Osteoblast (primary cell): ENCODE results near the gene BCAS3. TPM values are rescaled to one million over a fixed set of nuclear protein-coding genes. Genes with fewer than 3 reads are reported as not detected.

ENCODE experiments used
- DNase-seq: peaks from one replicate; pipeline ENCODE4 v3.0.0; 2011; ENCODE audit warnings: low spot score, mixed read lengths; ENCODE audit not compliant: insufficient read length; ENCODE audit errors: missing footprints
- H2AFZ ChIP-seq: 2 replicates; pipeline ENCODE4 v1.6.0; 2011; ENCODE audit warnings: mild to moderate bottlenecking, low read length
- H3K27ac ChIP-seq: 2 replicates; pipeline ENCODE4 v1.5.1; 2011; ENCODE audit warnings: mild to moderate bottlenecking, low read depth, low read length, moderate library complexity
- H3K27me3 ChIP-seq: 2 replicates; pipeline ENCODE4 v1.6.0; 2012; ENCODE audit warnings: mild to moderate bottlenecking, control low read depth, inconsistent platforms, low read length, moderate library complexity; ENCODE audit not compliant: insufficient read depth
- H3K36me3 ChIP-seq: 2 replicates; pipeline ENCODE4 v1.5.1; 2011; ENCODE audit warnings: mild to moderate bottlenecking, low read length, control low read depth, moderate library complexity; ENCODE audit not compliant: insufficient read depth
- H3K4me1 ChIP-seq: 2 replicates; pipeline ENCODE4 v1.5.1; 2011; ENCODE audit warnings: mild to moderate bottlenecking, low read length, control low read depth, moderate library complexity; ENCODE audit not compliant: insufficient read depth
- H3K4me2 ChIP-seq: 2 replicates; pipeline ENCODE4 v1.6.0; 2011; ENCODE audit warnings: mild to moderate bottlenecking, low read length; ENCODE audit not compliant: insufficient read depth
- H3K4me3 ChIP-seq: fragments of 200-600 bp; sonication (generic); 3 replicates; pipeline ENCODE4 v1.5.1; 2012; ENCODE audit warnings: mild to moderate bottlenecking, low read length, inconsistent platforms; ENCODE audit not compliant: insufficient read depth
- H3K79me2 ChIP-seq: 2 replicates; pipeline ENCODE4 v1.6.0; 2012; ENCODE audit warnings: mild to moderate bottlenecking, low read length, control low read depth, inconsistent platforms; ENCODE audit not compliant: insufficient read depth
- H3K9me3 ChIP-seq: 2 replicates; pipeline ENCODE4 v1.5.1; 2011; ENCODE audit warnings: low read depth, low read length, control low read depth
- H4K20me1 ChIP-seq: 2 replicates; pipeline ENCODE4 v1.6.0; 2012; ENCODE audit warnings: mild to moderate bottlenecking, low read length, control low read depth; ENCODE audit not compliant: insufficient read depth
- total RNA-seq: library from RNA; depleted of rRNA; stranded (reverse); fragments of >200 nt; gene quantifications from 2 replicates; pipeline ENCODE4 v1.2.3, GENCODE V29; 2012
- TF ChIP-seq, protein P1 (sequence below): IDR thresholded peaks from 2 replicates; pipeline ENCODE4 v1.5.1; 2011; ENCODE audit warnings: mild to moderate bottlenecking, low read depth, low read length, moderate library complexity; ENCODE audit errors: extremely low read depth

BCAS3 gene
- total RNA-seq, 1 donor: 31.5 TPM

DNA sequence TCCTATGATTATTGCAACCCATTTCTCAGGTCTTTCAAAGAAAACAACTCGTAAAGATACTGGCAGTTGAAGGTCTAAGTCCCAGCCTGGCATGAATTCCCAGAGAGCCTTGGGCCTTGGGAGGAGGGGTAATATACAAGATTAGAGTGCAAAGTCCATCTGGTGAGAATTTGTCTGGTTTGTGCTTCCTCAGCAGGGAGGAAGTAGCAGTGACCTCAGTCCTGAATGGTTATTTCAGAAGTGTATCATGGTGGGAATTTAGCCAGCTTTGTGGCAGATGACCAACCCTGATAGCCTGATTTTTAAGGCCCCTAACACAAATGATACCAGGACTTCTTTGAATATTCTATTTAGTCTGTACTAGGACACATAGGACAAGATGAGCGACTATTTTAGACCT, 570.7 kb downstream of the BCAS3 start:
- H3K9me3 ChIP-seq: no peaks in the 10 kb centered on the region
- no peak overlapping the region for H2AFZ ChIP-seq
- TF ChIP-seq, protein P1, sequence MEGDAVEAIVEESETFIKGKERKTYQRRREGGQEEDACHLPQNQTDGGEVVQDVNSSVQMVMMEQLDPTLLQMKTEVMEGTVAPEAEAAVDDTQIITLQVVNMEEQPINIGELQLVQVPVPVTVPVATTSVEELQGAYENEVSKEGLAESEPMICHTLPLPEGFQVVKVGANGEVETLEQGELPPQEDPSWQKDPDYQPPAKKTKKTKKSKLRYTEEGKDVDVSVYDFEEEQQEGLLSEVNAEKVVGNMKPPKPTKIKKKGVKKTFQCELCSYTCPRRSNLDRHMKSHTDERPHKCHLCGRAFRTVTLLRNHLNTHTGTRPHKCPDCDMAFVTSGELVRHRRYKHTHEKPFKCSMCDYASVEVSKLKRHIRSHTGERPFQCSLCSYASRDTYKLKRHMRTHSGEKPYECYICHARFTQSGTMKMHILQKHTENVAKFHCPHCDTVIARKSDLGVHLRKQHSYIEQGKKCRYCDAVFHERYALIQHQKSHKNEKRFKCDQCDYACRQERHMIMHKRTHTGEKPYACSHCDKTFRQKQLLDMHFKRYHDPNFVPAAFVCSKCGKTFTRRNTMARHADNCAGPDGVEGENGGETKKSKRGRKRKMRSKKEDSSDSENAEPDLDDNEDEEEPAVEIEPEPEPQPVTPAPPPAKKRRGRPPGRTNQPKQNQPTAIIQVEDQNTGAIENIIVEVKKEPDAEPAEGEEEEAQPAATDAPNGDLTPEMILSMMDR: no peak
- no peaks in the 10 kb centered on the region for H3K36me3 ChIP-seq
- no peaks in the 10 kb centered on the region for H3K27me3 ChIP-seq
- no peak for DNase-seq
- H3K4me2 ChIP-seq: no peak overlapping the region
- peak overlapping the region; percentile 35 for H3K27ac ChIP-seq
- no peak overlapping the region for H3K4me3 ChIP-seq
- H3K4me1 ChIP-seq: peaks cover 42% of the 10 kb centered on the region
- H3K79me2 ChIP-seq: no peaks in the 10 kb centered on the region
- no peaks in the 10 kb centered on the region for H4K20me1 ChIP-seq

DNA sequence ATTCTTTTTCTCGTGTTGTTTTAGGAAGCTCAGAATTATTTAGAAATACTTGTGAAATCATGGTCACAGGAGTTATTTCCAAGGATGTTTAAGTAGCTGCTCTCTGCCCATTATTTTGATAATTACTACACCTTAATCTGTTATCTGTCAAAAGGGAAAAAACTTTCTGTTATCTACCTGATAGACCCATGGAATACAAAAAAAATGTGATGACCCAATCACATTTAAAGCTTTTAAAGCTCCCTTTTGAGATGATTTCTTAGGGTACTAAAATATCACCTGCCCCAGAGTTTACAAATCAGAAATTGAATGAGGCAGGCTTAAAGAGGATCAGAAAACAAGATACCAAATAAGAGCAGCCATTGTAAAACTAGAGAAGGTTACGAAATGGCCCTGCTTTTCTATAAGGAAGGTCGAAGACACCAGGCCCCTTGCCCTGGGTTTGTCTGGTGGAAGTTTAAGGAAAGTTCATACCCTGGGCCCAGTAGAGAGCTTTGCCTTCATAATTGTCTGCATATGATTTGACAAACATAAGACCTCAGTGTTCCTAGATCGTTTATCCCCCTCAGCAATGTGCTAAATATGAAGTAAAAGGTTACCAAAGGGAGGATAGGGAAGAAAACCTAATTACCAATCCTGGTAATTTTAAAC, 572.1 kb downstream of the BCAS3 start:
- H3K36me3 ChIP-seq: no peaks in the 10 kb centered on the region
- H3K27me3 ChIP-seq: no peaks in the 10 kb centered on the region
- H2AFZ ChIP-seq: no peak overlapping the region
- H3K27ac ChIP-seq: peak overlapping the region; percentile 98
- TF ChIP-seq, protein P1: no peak
- H3K4me3 ChIP-seq: no peak overlapping the region
- no peaks in the 10 kb centered on the region for H3K79me2 ChIP-seq
- H4K20me1 ChIP-seq: no peaks in the 10 kb centered on the region
- DNase-seq: no peak
- peak overlapping the region; percentile 67 for H3K4me2 ChIP-seq
- no peaks in the 10 kb centered on the region for H3K9me3 ChIP-seq
- H3K4me1 ChIP-seq: peaks cover 42% of the 10 kb centered on the region

DNA sequence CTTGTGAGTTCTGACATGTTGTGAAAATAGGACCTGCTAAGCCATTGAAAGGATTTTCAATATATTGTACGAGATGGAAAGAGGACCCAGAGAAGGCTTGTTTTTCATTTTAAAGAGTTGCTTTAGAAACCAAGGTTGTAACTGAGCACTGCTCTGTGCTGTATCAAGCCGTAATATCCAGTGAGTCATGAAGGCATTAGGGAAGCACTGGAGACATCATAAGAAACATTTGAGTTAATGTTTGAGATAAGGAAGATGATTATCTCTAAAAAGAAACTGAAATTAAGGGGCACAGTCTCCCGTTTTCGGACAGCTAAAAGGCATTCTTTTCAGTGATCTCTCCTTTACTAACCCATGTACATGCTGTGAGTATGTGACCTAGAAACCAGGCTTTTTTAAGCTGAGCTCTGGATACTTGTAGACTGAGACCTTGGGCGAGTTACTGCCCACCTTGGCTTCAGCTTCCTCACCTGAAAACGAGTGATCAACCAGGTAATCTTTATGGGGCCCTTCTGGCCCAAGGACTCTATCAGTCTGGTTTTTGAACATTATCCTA, 572.8 kb downstream of the BCAS3 start:
- no peak overlapping the region for H2AFZ ChIP-seq
- no peaks in the 10 kb centered on the region for H3K79me2 ChIP-seq
- TF ChIP-seq, protein P1: no peak
- peak overlapping the region; percentile 98 for H3K27ac ChIP-seq
- H3K27me3 ChIP-seq: no peaks in the 10 kb centered on the region
- no peaks in the 10 kb centered on the region for H3K9me3 ChIP-seq
- no peaks in the 10 kb centered on the region for H4K20me1 ChIP-seq
- no peaks in the 10 kb centered on the region for H3K36me3 ChIP-seq
- DNase-seq: peak; percentile 71
- H3K4me3 ChIP-seq: peak overlapping the region; percentile 47
- peaks cover 42% of the 10 kb centered on the region for H3K4me1 ChIP-seq
- H3K4me2 ChIP-seq: peak overlapping the region; percentile 67
